BJ (cell line): Measurements from ENCODE around the gene KLHDC10. TPM values are rescaled to one million over a fixed set of nuclear protein-coding genes. Genes with fewer than 3 reads are reported as not detected.

ENCODE experiments used
- CTCF ChIA-PET: fragments of 350-600 bp; formaldehyde crosslinking; extraction: SDS; loops from one replicate; lab custom pipeline; 2021; ENCODE audit warnings: antibody characterized with exemption, inconsistent platforms; lab: Yijun Ruan, JAX
- POLR2A ChIA-PET: fragments of 300-600 bp; sonication (Branson Sonifier 250); formaldehyde crosslinking; extraction: SDS; loops from one replicate; lab custom pipeline; 2021; ENCODE audit warnings: antibody characterized with exemption; lab: Charles Lee
- DNase-seq: peaks from one replicate; pipeline ENCODE4 v3.0.0-alpha.2; 2011; ENCODE audit warnings: low read depth
- H3K27me3 ChIP-seq: 2 replicates; pipeline ENCODE4 v1.6.0; 2011; ENCODE audit warnings: low read length; ENCODE audit not compliant: control insufficient read depth, insufficient read depth
- H3K36me3 ChIP-seq: 2 replicates; pipeline ENCODE4 v1.5.1; 2011; ENCODE audit warnings: low read length; ENCODE audit not compliant: control insufficient read depth, insufficient read depth
- H3K4me3 ChIP-seq: 2 replicates; pipeline ENCODE4 v1.5.1; 2011; ENCODE audit warnings: low read depth, mild to moderate bottlenecking, control low read depth, low read length
- polyA plus RNA-seq: library from polyadenylated mRNA; depleted of rRNA; stranded (reverse); fragments of >200 nt; gene quantifications from 2 replicates; pipeline ENCODE4 v1.2.3, GENCODE V29; 2011
- TF ChIP-seq, protein P1 (sequence below): IDR thresholded peaks from 2 replicates; pipeline ENCODE4 v1.5.1; 2011; ENCODE audit warnings: low read depth, mild to moderate bottlenecking, control low read depth, inconsistent platforms, low read length, moderate library complexity; ENCODE audit not compliant: insufficient read depth

KLHDC10 gene
- polyA plus RNA-seq, 1 experiment: 15.9 TPM

GRCh38 chr7:130131964-130132875, 61.9 kb downstream of the KLHDC10 start:
- Histone ChIP-seq H3K27me3 (no peaks in the 10 kb centered on the region), H3K4me3 (no peak overlapping the region), H3K36me3 (peaks cover 4% of the 10 kb centered on the region)
- POLR2A ChIA-PET: no interaction called here
- TF ChIP-seq, protein P1, sequence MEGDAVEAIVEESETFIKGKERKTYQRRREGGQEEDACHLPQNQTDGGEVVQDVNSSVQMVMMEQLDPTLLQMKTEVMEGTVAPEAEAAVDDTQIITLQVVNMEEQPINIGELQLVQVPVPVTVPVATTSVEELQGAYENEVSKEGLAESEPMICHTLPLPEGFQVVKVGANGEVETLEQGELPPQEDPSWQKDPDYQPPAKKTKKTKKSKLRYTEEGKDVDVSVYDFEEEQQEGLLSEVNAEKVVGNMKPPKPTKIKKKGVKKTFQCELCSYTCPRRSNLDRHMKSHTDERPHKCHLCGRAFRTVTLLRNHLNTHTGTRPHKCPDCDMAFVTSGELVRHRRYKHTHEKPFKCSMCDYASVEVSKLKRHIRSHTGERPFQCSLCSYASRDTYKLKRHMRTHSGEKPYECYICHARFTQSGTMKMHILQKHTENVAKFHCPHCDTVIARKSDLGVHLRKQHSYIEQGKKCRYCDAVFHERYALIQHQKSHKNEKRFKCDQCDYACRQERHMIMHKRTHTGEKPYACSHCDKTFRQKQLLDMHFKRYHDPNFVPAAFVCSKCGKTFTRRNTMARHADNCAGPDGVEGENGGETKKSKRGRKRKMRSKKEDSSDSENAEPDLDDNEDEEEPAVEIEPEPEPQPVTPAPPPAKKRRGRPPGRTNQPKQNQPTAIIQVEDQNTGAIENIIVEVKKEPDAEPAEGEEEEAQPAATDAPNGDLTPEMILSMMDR: no peak
- DNase-seq: no peak
- CTCF ChIA-PET: interaction anchor here (1.4 kb wide), 1 partner anchor 13 kb away, joined by 4 read pairs; no protein-coding TSS in a partner anchor

GRCh38 chr7:130133029-130133782, 62.9 kb downstream of the KLHDC10 start:
- ChIA-PET POLR2A (no interaction called here), CTCF (interaction anchor here (1.4 kb wide), 1 partner anchor 14 kb away, joined by 4 read pairs; no protein-coding TSS in a partner anchor)
- no peaks in the 10 kb centered on the region for H3K27me3 ChIP-seq
- no peak overlapping the region for H3K4me3 ChIP-seq
- no peak for DNase-seq
- peaks cover 4% of the 10 kb centered on the region for H3K36me3 ChIP-seq
- TF ChIP-seq, protein P1: no peak

DNA sequence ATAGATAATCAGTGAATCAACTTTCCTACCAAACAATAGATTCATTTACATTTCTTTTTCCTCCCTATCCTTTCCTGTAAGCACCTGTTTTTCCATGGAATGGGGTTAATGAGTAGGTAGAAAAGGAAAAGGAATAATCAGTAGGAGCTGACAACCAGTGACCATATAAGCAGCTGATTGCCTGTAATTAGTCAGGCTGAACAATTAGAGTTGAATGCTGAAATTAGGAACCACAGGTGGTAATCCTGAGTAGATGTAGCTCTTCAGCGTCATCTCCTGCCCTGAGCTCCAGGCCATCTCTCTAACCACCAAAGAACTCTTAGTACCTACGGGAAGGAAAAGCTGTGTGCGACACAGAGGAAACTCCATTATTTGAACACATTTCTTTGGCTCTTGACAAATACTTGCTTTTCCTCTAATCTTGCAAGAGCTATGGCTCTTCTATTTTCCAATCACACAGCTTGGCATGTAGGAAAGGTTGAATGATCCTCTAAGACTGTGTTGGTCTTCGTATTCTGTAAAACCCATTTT, 63.8 kb downstream of the KLHDC10 start:
- no peak for DNase-seq
- Histone ChIP-seq H3K36me3 (peaks cover 4% of the 10 kb centered on the region), H3K4me3 (no peak overlapping the region), H3K27me3 (no peaks in the 10 kb centered on the region)
- CTCF ChIA-PET: interaction anchor here (0.6 to 0.7 kb wide), 2 partner anchors 37 to 53 kb away, joined by 3 to 4 read pairs; no protein-coding TSS in a partner anchor
- TF ChIP-seq, protein P1: no peak
- POLR2A ChIA-PET: interaction anchor here (1.0 kb wide), 1 partner anchor 11 kb away, joined by 4 read pairs; no protein-coding TSS in a partner anchor

DNA sequence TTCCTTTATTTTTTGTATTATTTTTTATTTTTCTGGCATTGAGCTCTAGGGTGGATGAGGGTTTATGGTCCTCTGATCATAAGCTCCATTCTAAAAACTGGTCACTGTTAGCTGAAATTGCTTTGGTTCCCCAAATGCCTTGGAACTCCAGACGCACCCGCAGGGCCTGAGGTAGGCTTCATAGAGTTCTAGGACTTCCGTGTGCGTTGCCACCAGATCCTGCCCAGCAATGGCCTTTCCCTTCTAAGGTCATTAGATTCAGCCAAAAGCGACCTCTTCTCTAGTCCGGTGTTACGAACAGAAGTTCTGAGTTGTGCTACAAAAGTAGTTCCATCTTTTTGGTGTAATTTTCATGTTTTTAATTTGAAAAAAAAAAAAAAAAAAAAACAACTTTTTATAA, 64.4 kb downstream of the KLHDC10 start:
- Histone ChIP-seq H3K4me3 (no peak overlapping the region), H3K27me3 (no peaks in the 10 kb centered on the region), H3K36me3 (peaks cover 4% of the 10 kb centered on the region)
- TF ChIP-seq, protein P1: no peak
- ChIA-PET CTCF (interaction anchor here (0.6 kb wide), 1 partner anchor 37 kb away, joined by 4 read pairs; no protein-coding TSS in a partner anchor), POLR2A (interaction anchor here (1.0 kb wide), 1 partner anchor 10 kb away, joined by 4 read pairs; no protein-coding TSS in a partner anchor)
- no peak for DNase-seq
